GM23248 (cell line): ENCODE data around the gene KIF1A.

Experiments
- EZH2 ChIP-seq: fragments of 200-600 bp; sonication (generic); IDR thresholded peaks from 2 replicates; pipeline ENCODE4 v1.6.1; 2018; ENCODE audit warnings: antibody characterized with exemption, mild to moderate bottlenecking; ENCODE audit not compliant: insufficient read depth, poor library complexity, severe bottlenecking
- EZH2phosphoT487 ChIP-seq: fragments of 200-600 bp; sonication (generic); IDR thresholded peaks from 2 replicates; pipeline ENCODE4 v1.6.1; 2018; ENCODE audit warnings: antibody characterized with exemption, moderate library complexity, mild to moderate bottlenecking, low read depth; ENCODE audit not compliant: insufficient read depth

DNA sequence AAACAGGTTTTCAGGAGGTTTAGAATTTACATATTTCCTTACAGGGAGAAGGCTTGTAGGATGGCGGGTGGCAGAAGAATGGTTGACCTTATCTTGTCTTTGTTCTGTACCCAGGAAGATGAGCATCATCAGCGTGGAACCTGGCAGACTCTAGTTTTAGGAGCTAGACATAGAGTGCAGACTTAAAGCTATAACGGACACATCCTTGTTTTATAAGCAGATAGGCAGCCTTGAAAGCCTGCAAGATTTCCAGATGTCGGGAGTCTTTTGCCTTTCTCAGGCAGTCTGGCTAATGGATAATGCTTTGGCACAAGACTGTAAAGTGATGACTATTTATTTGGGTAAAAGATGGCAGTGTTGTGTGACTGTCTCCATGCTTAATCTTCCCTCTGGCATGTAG, 149.1 kb downstream of the KIF1A start:
- no peak for TF ChIP-seq EZH2phosphoT487
- TF ChIP-seq EZH2 = no peak
